ENCODE results near the gene PRR5L. TPM values are rescaled to one million over a fixed set of nuclear protein-coding genes. Genes with fewer than 3 reads are reported as not detected.

PRR5L gene
- total and polyA plus RNA-seq, 4 donors = 28.4 to 30.6 (median 29.7) TPM

GRCh38 chr11:36274414-36274813 is 21.7 kb upstream of the PRR5L start:
- H3K4me3 ChIP-seq (ENCODE audit: low read depth, low read length) = no peak overlapping the region
- H3K4me1 ChIP-seq (ENCODE audit: control insufficient read depth, insufficient read depth, low read length) = peaks cover 13% of the 10 kb centered on the region
- 39% methylated on average over 6 of the region's 7 CpGs for WGBS (ENCODE audit: insufficient coverage)
- no peaks in the 10 kb centered on the region for H3K9me3 ChIP-seq (ENCODE audit: control insufficient read depth, insufficient read depth, low read length)
- no peak overlapping the region for H3K27ac ChIP-seq (ENCODE audit: low read depth, low read length)
- peaks cover 28% of the 10 kb centered on the region for H3K36me3 ChIP-seq (ENCODE audit: control insufficient read depth, insufficient read depth, low read length)
- H3K27me3 ChIP-seq (ENCODE audit: control insufficient read depth, insufficient read depth, low read length) = no peaks in the 10 kb centered on the region
- DNase-seq (ENCODE audit: low read depth in 4 of 6, low spot score in 6 of 6) = peak in 1 of 6 donors; percentile 77

DNA sequence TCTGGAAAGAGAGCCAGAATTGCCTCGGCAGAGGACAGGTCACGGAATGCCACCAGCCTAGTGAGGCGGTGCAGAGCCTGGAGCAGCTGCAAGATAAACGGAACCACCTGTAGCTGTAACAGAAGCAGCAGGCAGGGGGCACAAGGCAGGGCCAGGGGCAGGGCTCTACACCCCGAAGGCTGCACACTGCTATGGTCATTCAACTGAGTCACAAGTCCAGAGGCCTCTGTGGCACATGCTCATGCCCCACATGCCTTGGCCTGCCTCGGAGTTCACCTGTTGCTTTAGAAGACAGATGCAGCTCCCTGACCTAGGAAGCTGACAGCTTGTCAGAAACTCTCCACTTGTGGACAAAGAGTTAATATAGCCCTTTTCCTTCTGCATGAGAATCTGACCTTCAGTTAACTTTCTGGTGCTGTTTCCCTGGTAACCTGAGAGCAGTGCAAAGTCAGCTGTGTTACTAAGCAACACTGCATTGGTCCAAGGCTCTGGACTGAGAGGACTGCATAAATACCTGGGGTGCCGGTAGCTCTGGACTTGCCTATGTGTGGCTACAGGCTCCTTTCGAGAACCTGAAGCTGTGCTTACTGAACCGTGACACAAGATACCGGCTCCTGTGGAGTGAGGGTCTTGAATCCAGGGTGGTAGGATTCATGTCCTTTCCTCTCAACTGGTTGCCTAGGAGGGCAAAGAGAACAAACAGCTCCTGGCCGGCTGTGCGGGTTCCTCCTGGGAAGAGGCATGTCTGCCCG is 17.4 kb upstream of the PRR5L start:
- H3K4me3 ChIP-seq (ENCODE audit: low read depth, low read length) = no peak overlapping the region
- peaks cover 12% of the 10 kb centered on the region for H3K36me3 ChIP-seq (ENCODE audit: control insufficient read depth, insufficient read depth, low read length)
- H3K4me1 ChIP-seq (ENCODE audit: control insufficient read depth, insufficient read depth, low read length) = peaks cover 18% of the 10 kb centered on the region
- WGBS (ENCODE audit: insufficient coverage) = 15% methylated on average over 10 of the region's 13 CpGs
- no peaks in the 10 kb centered on the region for H3K27me3 ChIP-seq (ENCODE audit: control insufficient read depth, insufficient read depth, low read length)
- peaks cover 5% of the 10 kb centered on the region for H3K9me3 ChIP-seq (ENCODE audit: control insufficient read depth, insufficient read depth, low read length)
- peak overlapping the region; percentile 70 for H3K27ac ChIP-seq (ENCODE audit: low read depth, low read length)
- peak in 5 of 6 donors; percentile 43 to 90 (median 55) for DNase-seq (ENCODE audit: low read depth in 4 of 6, low spot score in 6 of 6)

GRCh38 chr11:36280531-36280930 is 15.6 kb upstream of the PRR5L start:
- peaks cover 4% of the 10 kb centered on the region for H3K36me3 ChIP-seq (ENCODE audit: control insufficient read depth, insufficient read depth, low read length)

GRCh38 chr11:36281850-36282249 is 14.2 kb upstream of the PRR5L start:
- Histone ChIP-seq H3K36me3 (ENCODE audit: control insufficient read depth, insufficient read depth, low read length) (no peaks in the 10 kb centered on the region), H3K27me3 (ENCODE audit: control insufficient read depth, insufficient read depth, low read length) (no peaks in the 10 kb centered on the region), H3K4me3 (ENCODE audit: low read depth, low read length) (no peak overlapping the region), H3K27ac (ENCODE audit: low read depth, low read length) (no peak overlapping the region), H3K9me3 (ENCODE audit: control insufficient read depth, insufficient read depth, low read length) (peaks cover 5% of the 10 kb centered on the region), H3K4me1 (ENCODE audit: control insufficient read depth, insufficient read depth, low read length) (peaks cover 15% of the 10 kb centered on the region)
- no peak for DNase-seq (ENCODE audit: low read depth in 4 of 6, low spot score in 6 of 6)
- WGBS (ENCODE audit: insufficient coverage) = no CpG with 5 or more reads among the region's 4 CpGs

More at GRCh38 chr11:36280531-36280930, 15.6 kb upstream of the PRR5L start:
- no peaks in the 10 kb centered on the region for H3K27me3 ChIP-seq (ENCODE audit: control insufficient read depth, insufficient read depth, low read length)
- no CpG with 5 or more reads among the region's 1 CpG for WGBS (ENCODE audit: insufficient coverage)
- H3K4me3 ChIP-seq (ENCODE audit: low read depth, low read length) = no peak overlapping the region
- peaks cover 15% of the 10 kb centered on the region for H3K4me1 ChIP-seq (ENCODE audit: control insufficient read depth, insufficient read depth, low read length)
- H3K27ac ChIP-seq (ENCODE audit: low read depth, low read length) = no peak overlapping the region
- no peak for DNase-seq (ENCODE audit: low read depth in 4 of 6, low spot score in 6 of 6)
- peaks cover 5% of the 10 kb centered on the region for H3K9me3 ChIP-seq (ENCODE audit: control insufficient read depth, insufficient read depth, low read length)

DNA sequence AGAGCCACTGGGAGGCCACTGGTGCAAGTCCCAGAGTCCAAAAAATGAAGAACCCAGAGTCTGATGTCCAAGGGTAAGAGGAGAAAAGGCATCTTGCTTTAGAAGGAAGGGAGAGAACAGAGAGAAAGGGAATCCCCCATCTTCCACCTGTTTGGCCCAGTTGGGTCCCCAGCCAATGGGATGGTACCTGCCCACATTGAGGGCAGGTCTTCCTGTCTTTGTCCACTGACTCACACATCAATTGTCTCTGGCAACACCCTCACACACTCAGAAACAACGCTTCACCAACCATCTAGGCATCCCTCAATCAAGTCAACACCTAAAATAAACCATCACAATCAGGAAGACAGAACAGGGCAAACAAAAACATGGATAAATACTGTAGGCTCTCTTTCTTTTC is 13.2 kb upstream of the PRR5L start:
- H3K27ac ChIP-seq (ENCODE audit: low read depth, low read length) = no peak overlapping the region
- no CpG with 5 or more reads among the region's 1 CpG for WGBS (ENCODE audit: insufficient coverage)
- H3K4me1 ChIP-seq (ENCODE audit: control insufficient read depth, insufficient read depth, low read length) = peaks cover 15% of the 10 kb centered on the region
- H3K27me3 ChIP-seq (ENCODE audit: control insufficient read depth, insufficient read depth, low read length) = no peaks in the 10 kb centered on the region
- no peaks in the 10 kb centered on the region for H3K36me3 ChIP-seq (ENCODE audit: control insufficient read depth, insufficient read depth, low read length)
- H3K4me3 ChIP-seq (ENCODE audit: low read depth, low read length) = no peak overlapping the region
- DNase-seq (ENCODE audit: low read depth in 4 of 6, low spot score in 6 of 6) = no peak
- H3K9me3 ChIP-seq (ENCODE audit: control insufficient read depth, insufficient read depth, low read length) = peaks cover 5% of the 10 kb centered on the region

DNA sequence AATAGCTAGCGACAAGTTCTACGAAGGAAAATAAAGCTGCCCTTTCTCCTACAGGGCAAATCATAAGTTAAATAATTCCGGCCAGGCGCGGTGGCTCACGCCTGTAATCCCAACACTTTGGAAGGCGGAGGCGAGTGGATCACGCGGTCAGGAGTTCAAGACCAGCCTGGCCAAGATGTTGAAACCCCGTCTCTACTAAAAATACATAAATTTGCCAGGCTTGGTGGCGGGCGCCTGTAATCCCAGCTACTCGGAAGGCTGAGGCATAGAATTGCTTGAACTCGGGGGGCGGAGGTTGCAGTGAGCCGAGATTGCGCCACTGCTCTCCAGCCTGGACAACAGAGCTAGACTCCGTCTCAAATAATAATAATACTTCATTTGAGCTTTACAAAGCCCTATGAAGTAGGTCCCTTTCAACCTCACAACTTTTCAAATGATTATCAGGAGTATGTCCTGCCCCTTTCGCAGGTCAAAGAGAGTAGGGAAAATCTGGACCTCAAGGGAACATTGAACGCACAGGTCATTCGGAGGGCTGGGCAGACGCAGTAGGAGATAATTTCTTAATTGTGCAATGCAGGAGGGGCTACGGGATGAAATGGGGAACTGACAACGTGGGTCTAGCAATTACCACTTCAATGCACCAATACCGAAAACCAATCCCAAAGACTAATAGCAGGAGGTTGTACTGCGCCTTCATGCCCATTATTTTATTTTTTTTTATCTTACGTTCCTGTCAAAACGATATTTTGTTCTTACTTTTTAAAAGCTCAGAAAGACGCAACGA is 7.5 kb upstream of the PRR5L start:
- H3K4me1 ChIP-seq (ENCODE audit: control insufficient read depth, insufficient read depth, low read length) = peaks cover 6% of the 10 kb centered on the region
- no peaks in the 10 kb centered on the region for H3K27me3 ChIP-seq (ENCODE audit: control insufficient read depth, insufficient read depth, low read length)
- H3K9me3 ChIP-seq (ENCODE audit: control insufficient read depth, insufficient read depth, low read length) = no peaks in the 10 kb centered on the region
- no peak overlapping the region for H3K27ac ChIP-seq (ENCODE audit: low read depth, low read length)
- DNase-seq (ENCODE audit: low read depth in 4 of 6, low spot score in 6 of 6) = peak in 1 of 6 donors; percentile 41
- peak overlapping the region; percentile 70 for H3K4me3 ChIP-seq (ENCODE audit: low read depth, low read length)
- no peaks in the 10 kb centered on the region for H3K36me3 ChIP-seq (ENCODE audit: control insufficient read depth, insufficient read depth, low read length)
- 42% methylated on average over 26 of the region's 31 CpGs for WGBS (ENCODE audit: insufficient coverage)

- Histone ChIP-seq H3K36me3 (ENCODE audit: control insufficient read depth, insufficient read depth, low read length) (no peaks in the 10 kb centered on the region), H3K4me1 (ENCODE audit: control insufficient read depth, insufficient read depth, low read length) (peaks cover 6% of the 10 kb centered on the region), H3K9me3 (ENCODE audit: control insufficient read depth, insufficient read depth, low read length) (no peaks in the 10 kb centered on the region), H3K27ac (ENCODE audit: low read depth, low read length) (no peak within 1 kb of the TSS), H3K27me3 (ENCODE audit: control insufficient read depth, insufficient read depth, low read length) (no peaks in the 10 kb centered on the region), H3K4me3 (ENCODE audit: low read depth, low read length) (peak within 1 kb of the TSS; percentile 70)
- peak; percentile 82 to 99 (median 90) for DNase-seq (ENCODE audit: low read depth in 4 of 6, low spot score in 6 of 6)
- WGBS (ENCODE audit: insufficient coverage) = 0% methylated on average over 26 of the region's 31 CpGs
Measured at GRCh38 chr11:36289226-36289852, 6.7 kb upstream of the PRR5L start, which contains the start of gene COMMD9. COMMD9 (minus strand) TSS chr11:36289424; CDS start chr11:36289412, 12 bp downstream.

- DNase-seq (ENCODE audit: low read depth in 4 of 6, low spot score in 6 of 6) = peak in 1 of 6 donors; percentile 27
Measured at GRCh38 chr11:36292311-36292722, 3.8 kb upstream of the PRR5L start.

DNA sequence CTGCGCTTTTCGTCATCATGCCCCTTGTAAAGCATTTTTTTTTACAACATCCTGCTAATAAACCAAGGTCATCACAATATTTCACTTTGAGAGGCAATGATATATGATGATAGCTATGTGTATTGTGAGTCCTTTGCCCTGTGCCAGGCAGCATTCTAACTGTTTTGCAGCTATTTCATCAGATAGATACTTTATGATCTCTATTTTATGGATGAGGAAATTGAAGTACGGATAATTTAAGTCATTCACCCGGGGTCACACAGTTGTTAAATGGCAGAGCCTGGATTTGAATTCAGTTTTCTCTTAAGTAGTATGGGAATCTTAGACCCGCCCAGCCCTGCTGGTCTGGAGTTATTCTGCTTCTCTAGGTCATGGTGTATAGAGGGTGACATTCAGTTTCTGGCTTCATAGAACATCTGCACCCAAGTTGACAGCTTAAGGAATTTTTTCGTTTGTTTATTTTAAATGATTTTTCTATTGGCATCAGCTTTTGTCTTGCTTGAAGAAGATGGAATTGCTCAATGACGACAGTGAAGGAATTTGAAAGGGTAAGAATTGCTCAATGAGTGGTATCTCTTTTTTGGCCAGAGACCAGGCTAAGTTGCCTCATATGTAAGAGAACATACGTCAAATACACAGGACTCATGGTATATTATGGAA is 926 bp downstream of the PRR5L start:
- no peak overlapping the region for H3K4me3 ChIP-seq (ENCODE audit: low read depth, low read length)

More at GRCh38 chr11:36292311-36292722, 3.8 kb upstream of the PRR5L start:
- no peaks in the 10 kb centered on the region for H3K36me3 ChIP-seq (ENCODE audit: control insufficient read depth, insufficient read depth, low read length)
- H3K27ac ChIP-seq (ENCODE audit: low read depth, low read length) = no peak overlapping the region
- no peaks in the 10 kb centered on the region for H3K9me3 ChIP-seq (ENCODE audit: control insufficient read depth, insufficient read depth, low read length)
- 23% methylated on average over 3 of the region's 4 CpGs for WGBS (ENCODE audit: insufficient coverage)
- no peak overlapping the region for H3K4me3 ChIP-seq (ENCODE audit: low read depth, low read length)
- H3K4me1 ChIP-seq (ENCODE audit: control insufficient read depth, insufficient read depth, low read length) = peaks cover 10% of the 10 kb centered on the region
- H3K27me3 ChIP-seq (ENCODE audit: control insufficient read depth, insufficient read depth, low read length) = no peaks in the 10 kb centered on the region

More for the DNA sequence above, 926 bp downstream of the PRR5L start:
- Histone ChIP-seq H3K27me3 (ENCODE audit: control insufficient read depth, insufficient read depth, low read length) (no peaks in the 10 kb centered on the region), H3K27ac (ENCODE audit: low read depth, low read length) (no peak overlapping the region), H3K9me3 (ENCODE audit: control insufficient read depth, insufficient read depth, low read length) (peaks cover 1% of the 10 kb centered on the region), H3K4me1 (ENCODE audit: control insufficient read depth, insufficient read depth, low read length) (peaks cover 13% of the 10 kb centered on the region), H3K36me3 (ENCODE audit: control insufficient read depth, insufficient read depth, low read length) (no peaks in the 10 kb centered on the region)
- WGBS (ENCODE audit: insufficient coverage) = 95% methylated on average over 3 of the region's 8 CpGs
- DNase-seq (ENCODE audit: low read depth in 4 of 6, low spot score in 6 of 6) = no peak

All from spinal cord (tissue), 10 donors.